ENCODE results near the gene WASF3. TPM values are rescaled to one million over a fixed set of nuclear protein-coding genes. Genes with fewer than 3 reads are reported as not detected.

Gene WASF3
- total RNA-seq, 1 experiment from 2014 or later = 3.4 TPM

- ChIA-PET POLR2A (no interaction called here), RAD21 (ENCODE audit: low non-redundant PET in 1 of 2, low total read pairs in 2 of 2, uncharacterized antibody in 2 of 2, unreplicated experiment in 2 of 2) (no interaction called here), CTCF (interaction anchor here (1.2 to 2.1 kb wide), 2 partner anchors 40 to 53 kb away, joined by 3 to 11 read pairs; no protein-coding TSS in a partner anchor)
- no TSS peak for BruUV-seq (replicated peaks)
- Histone ChIP-seq H3K79me2 (ENCODE audit: insufficient read depth, low read length) (no peaks in the 10 kb centered on the region), H4K20me1 (ENCODE audit: insufficient read depth) (no peaks in the 10 kb centered on the region; the same call in 1 of the 2 replicates), H3K27me3 (ENCODE audit: insufficient read depth, low read length) (peaks cover 44% of the 10 kb centered on the region), H3K4me3 (replicated peaks in 1 of 2; ENCODE audit: low read depth in 1 of 2, low read length in 2 of 2) (no peak overlapping the region), H3K27ac (ENCODE audit: low read depth, low read length) (no peak overlapping the region), H3K9me3 (ENCODE audit: control insufficient read depth in 1 of 2, insufficient read depth in 1 of 2, low read depth in 1 of 2, low read length in 2 of 2) (no peaks in the 10 kb centered on the region), H3K9ac (ENCODE audit: low read length) (no peak overlapping the region), H3K36me3 (ENCODE audit: control insufficient read depth in 1 of 2, insufficient read depth in 2 of 2, low read length in 2 of 2) (no peaks in the 10 kb centered on the region), H3K4me1 (ENCODE audit: control insufficient read depth in 1 of 2, insufficient read depth in 2 of 2, low read length in 2 of 2) (peaks cover 0 to 4% of the 10 kb centered on the region in 2 experiments; a peak in 2 of 4 replicates), H2AFZ (ENCODE audit: low read depth, low read length, poor library complexity, severe bottlenecking) (no peak overlapping the region), H3K4me2 (ENCODE audit: low read length) (no peak overlapping the region), H3K9me2 (ENCODE audit: insufficient read depth) (no peaks in the 10 kb centered on the region)
- intact Hi-C loops (cut with micrococcal nuclease) = no loop called here
- DNase-seq (ENCODE audit: low read depth, low spot score) (no peak), ATAC-seq (no peak)
- TF ChIP-seq TCF7L2 (IDR thresholded peaks at IDR 0.05; ENCODE audit: borderline replicate concordance, extremely low read depth, insufficient read depth, insufficient read length) (no peak), CBX3 (IDR thresholded peaks at IDR 0.05; ENCODE audit: low read depth) (no peak), ZNF274 (IDR thresholded peaks at IDR 0.05; ENCODE audit: low read depth, low read length) (no peak), CTCF (IDR thresholded peaks at IDR 0.05 in 2 of 3, conservative IDR thresholded peaks at IDR 0.05 in 1 of 3; ENCODE audit: borderline replicate concordance in 1 of 3, insufficient read depth in 1 of 3, low read depth in 2 of 3, low read length in 2 of 3) (no peak), MAX (IDR thresholded peaks at IDR 0.05) (no peak), EGR1 (IDR thresholded peaks at IDR 0.05; ENCODE audit: low read depth) (no peak), SIN3A (IDR thresholded peaks at IDR 0.05; ENCODE audit: low read depth) (no peak), EZH2 (IDR thresholded peaks at IDR 0.05) (no peak), JUND (IDR thresholded peaks at IDR 0.05) (no peak), FOSL1 (IDR thresholded peaks at IDR 0.05; ENCODE audit: low read depth) (no peak)
Measured at GRCh38 chr13:26658448-26659385, 101.2 kb downstream of the WASF3 start.
